ENCODE measurements around the gene DNAH2. TPM values are rescaled to one million over a fixed set of nuclear protein-coding genes. Genes with fewer than 3 reads are reported as not detected.

DNAH2 gene
- total and polyA plus RNA-seq, 9 of the 15 experiments (the other 6 are each of a cell fraction or from before 2014, with no cell fraction given) = 0.03 TPM; not detected in 8

DNA sequence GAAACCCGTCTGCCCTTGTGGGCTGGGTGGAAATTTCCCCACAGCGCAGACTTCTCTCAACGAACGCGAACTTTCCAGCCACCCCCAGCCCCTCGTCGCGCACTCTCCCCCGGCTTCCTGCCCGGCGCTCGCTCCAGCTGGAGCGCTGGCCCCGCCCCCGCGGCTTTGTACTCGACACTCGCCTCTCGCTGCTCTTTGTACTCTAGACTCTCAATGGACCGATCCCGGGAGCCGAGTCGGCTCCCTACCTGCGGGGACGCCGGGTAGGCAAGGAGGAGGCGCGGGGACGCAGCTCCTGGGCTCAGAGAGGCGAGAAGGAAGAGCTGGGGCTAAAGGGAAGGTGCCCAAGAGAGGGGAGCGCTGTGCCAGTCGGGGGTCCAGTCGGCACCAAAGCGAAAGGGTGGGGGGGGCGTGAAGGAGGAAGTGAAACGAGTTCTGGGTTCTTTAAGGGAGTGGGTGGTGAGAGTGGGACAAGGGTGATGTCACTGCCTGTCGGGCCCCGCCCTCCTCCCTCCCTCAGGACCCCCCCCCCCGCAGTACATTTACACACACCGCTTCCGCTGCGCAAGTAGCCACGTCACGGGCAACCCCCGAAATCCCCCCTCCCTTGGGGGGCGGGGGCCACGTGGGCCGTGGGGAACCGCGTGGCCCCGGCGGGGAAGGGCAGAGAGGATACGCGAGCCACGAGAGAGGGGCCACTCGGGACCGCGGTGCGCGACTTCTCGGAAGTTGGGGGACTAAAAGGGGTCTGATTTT is 126.2 kb downstream of the DNAH2 start (continued):
- TF ChIP-seq ZNF124 (CRISPR knock-in tag; IDR thresholded peaks at IDR 0.05) = no peak
- TF ChIP-seq HNRNPLL (IDR thresholded peaks at IDR 0.05; ENCODE audit: low read depth, low read length, poor library complexity, severe bottlenecking) = peak; percentile 1
- TF ChIP-seq, protein P1, sequence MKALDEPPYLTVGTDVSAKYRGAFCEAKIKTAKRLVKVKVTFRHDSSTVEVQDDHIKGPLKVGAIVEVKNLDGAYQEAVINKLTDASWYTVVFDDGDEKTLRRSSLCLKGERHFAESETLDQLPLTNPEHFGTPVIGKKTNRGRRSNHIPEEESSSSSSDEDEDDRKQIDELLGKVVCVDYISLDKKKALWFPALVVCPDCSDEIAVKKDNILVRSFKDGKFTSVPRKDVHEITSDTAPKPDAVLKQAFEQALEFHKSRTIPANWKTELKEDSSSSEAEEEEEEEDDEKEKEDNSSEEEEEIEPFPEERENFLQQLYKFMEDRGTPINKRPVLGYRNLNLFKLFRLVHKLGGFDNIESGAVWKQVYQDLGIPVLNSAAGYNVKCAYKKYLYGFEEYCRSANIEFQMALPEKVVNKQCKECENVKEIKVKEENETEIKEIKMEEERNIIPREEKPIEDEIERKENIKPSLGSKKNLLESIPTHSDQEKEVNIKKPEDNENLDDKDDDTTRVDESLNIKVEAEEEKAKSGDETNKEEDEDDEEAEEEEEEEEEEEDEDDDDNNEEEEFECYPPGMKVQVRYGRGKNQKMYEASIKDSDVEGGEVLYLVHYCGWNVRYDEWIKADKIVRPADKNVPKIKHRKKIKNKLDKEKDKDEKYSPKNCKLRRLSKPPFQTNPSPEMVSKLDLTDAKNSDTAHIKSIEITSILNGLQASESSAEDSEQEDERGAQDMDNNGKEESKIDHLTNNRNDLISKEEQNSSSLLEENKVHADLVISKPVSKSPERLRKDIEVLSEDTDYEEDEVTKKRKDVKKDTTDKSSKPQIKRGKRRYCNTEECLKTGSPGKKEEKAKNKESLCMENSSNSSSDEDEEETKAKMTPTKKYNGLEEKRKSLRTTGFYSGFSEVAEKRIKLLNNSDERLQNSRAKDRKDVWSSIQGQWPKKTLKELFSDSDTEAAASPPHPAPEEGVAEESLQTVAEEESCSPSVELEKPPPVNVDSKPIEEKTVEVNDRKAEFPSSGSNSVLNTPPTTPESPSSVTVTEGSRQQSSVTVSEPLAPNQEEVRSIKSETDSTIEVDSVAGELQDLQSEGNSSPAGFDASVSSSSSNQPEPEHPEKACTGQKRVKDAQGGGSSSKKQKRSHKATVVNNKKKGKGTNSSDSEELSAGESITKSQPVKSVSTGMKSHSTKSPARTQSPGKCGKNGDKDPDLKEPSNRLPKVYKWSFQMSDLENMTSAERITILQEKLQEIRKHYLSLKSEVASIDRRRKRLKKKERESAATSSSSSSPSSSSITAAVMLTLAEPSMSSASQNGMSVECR (CRISPR knock-in tag; IDR thresholded peaks at IDR 0.05) = peak; percentile 69; the same call in 1 of the 2 replicates
- TF ChIP-seq MEF2A (IDR thresholded peaks at IDR 0.05; ENCODE audit: control insufficient read depth, low read depth, low read length) = no peak
- no peak for TF ChIP-seq MCM7 (IDR thresholded peaks at IDR 0.05)
- TF ChIP-seq MEIS2 (IDR thresholded peaks at IDR 0.05; ENCODE audit: partially characterized antibody) = no peak
- TF ChIP-seq JUND (IDR thresholded peaks at IDR 0.05; ENCODE audit: borderline replicate concordance, low read depth, low read length) = peak; percentile 72
- peak; percentile 36; the same call in 1 of the 3 replicates for TF ChIP-seq JUND (tag; IDR thresholded peaks at IDR 0.05; ENCODE audit: borderline replicate concordance, low read depth, low read length)
- TF ChIP-seq, protein P2, sequence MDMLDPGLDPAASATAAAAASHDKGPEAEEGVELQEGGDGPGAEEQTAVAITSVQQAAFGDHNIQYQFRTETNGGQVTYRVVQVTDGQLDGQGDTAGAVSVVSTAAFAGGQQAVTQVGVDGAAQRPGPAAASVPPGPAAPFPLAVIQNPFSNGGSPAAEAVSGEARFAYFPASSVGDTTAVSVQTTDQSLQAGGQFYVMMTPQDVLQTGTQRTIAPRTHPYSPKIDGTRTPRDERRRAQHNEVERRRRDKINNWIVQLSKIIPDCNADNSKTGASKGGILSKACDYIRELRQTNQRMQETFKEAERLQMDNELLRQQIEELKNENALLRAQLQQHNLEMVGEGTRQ (CRISPR knock-in tag; IDR thresholded peaks at IDR 0.05) = peak; percentile 62
- TF ChIP-seq ARHGAP35 (IDR thresholded peaks at IDR 0.05; ENCODE audit: partially characterized antibody) = no peak
- 0 out of 2 replicates have a peak, but pooled peaks have one; percentile 8 for TF ChIP-seq NFE2 (IDR thresholded peaks at IDR 0.05; ENCODE audit: low read depth)
- TF ChIP-seq ATF1 (CRISPR knock-in tag; IDR thresholded peaks at IDR 0.05) = no peak
- TF ChIP-seq ATF1 (tag; IDR thresholded peaks at IDR 0.05) = peak; percentile 65
- peak; percentile 17; the same call in 1 of the 2 replicates for TF ChIP-seq GABPB1 (CRISPR knock-in tag; IDR thresholded peaks at IDR 0.05)
- peak; percentile 68 for TF ChIP-seq DACH1 (IDR thresholded peaks at IDR 0.05; ENCODE audit: partially characterized antibody)
- TF ChIP-seq CC2D1A (IDR thresholded peaks at IDR 0.05) = no peak
- TF ChIP-seq, protein P3, sequence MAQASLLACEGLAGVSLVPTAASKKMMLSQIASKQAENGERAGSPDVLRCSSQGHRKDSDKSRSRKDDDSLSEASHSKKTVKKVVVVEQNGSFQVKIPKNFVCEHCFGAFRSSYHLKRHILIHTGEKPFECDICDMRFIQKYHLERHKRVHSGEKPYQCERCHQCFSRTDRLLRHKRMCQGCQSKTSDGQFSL (CRISPR knock-in tag; IDR thresholded peaks at IDR 0.05) = peak; percentile 94
- TF ChIP-seq, protein P3 (tag; IDR thresholded peaks at IDR 0.05) = peak in 1 of 2 experiments; percentile 80; a peak in 2 of 4 replicates
- TF ChIP-seq, protein P4, sequence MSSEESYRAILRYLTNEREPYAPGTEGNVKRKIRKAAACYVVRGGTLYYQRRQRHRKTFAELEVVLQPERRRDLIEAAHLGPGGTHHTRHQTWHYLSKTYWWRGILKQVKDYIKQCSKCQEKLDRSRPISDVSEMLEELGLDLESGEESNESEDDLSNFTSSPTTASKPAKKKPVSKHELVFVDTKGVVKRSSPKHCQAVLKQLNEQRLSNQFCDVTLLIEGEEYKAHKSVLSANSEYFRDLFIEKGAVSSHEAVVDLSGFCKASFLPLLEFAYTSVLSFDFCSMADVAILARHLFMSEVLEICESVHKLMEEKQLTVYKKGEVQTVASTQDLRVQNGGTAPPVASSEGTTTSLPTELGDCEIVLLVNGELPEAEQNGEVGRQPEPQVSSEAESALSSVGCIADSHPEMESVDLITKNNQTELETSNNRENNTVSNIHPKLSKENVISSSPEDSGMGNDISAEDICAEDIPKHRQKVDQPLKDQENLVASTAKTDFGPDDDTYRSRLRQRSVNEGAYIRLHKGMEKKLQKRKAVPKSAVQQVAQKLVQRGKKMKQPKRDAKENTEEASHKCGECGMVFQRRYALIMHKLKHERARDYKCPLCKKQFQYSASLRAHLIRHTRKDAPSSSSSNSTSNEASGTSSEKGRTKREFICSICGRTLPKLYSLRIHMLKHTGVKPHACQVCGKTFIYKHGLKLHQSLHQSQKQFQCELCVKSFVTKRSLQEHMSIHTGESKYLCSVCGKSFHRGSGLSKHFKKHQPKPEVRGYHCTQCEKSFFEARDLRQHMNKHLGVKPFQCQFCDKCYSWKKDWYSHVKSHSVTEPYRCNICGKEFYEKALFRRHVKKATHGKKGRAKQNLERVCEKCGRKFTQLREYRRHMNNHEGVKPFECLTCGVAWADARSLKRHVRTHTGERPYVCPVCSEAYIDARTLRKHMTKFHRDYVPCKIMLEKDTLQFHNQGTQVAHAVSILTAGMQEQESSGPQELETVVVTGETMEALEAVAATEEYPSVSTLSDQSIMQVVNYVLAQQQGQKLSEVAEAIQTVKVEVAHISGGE (CRISPR knock-in tag; IDR thresholded peaks at IDR 0.05) = no peak

Data from K562 (cell line).